ENCODE measurements around the gene MAPRE2.

GRCh38 chr18:35185771-35186170 is 144.6 kb downstream of the MAPRE2 start:
- TF ChIP-seq CTCF (IDR thresholded peaks at IDR 0.05), result no peak
- no peak for TF ChIP-seq POLR2A (IDR thresholded peaks at IDR 0.05)
- TF ChIP-seq EP300 (IDR thresholded peaks at IDR 0.05), result no peak
